HG03342 (cell line): Measurements from ENCODE around the gene MT1B.

Experiments
- ATAC-seq: cut with Tn5 transposase; IDR thresholded peaks from one replicate; pipeline ENCODE4 v1.9.1; 2021; ENCODE audit warnings: mild to moderate bottlenecking, moderate library complexity; ENCODE audit not compliant: unreplicated experiment

MT1B gene

DNA sequence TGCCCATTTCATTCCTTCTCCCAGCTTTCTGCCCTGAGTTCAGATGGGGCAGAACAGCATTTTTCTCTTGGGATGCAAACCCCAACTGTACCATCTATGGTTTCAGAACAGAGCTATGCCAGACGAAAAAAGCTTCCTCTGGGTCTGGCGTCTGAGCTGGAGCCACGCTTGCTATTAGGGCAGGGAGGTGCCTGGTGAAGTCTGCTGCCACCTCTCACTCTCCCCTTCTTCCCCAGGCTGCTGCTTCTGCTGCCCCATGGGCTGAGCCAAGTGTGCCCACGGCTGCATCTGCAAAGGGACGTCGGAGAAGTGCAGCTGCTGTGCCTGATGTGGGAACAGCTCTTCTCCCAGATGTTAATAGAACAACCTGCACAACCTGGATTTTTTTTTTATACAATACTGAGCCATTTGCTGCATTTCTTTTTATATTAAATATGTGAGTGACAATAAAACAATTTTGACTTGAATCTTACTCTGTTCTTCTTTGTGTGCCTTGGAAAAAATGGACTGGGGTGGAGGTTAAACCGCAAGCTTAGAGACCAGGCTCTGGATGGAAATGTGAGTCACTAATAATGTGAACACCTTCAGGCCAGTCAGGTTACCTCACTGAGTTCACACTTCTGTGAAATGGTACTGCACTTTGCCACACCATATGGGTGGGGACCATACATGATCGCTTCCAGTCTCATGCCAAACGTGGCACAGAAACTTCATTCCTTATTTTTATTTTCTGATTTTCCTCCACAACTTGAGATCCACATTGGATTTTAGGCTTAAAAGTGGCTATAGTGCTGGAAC, 14.9 kb upstream of the MT1B start:
- ATAC-seq, result no peak

DNA sequence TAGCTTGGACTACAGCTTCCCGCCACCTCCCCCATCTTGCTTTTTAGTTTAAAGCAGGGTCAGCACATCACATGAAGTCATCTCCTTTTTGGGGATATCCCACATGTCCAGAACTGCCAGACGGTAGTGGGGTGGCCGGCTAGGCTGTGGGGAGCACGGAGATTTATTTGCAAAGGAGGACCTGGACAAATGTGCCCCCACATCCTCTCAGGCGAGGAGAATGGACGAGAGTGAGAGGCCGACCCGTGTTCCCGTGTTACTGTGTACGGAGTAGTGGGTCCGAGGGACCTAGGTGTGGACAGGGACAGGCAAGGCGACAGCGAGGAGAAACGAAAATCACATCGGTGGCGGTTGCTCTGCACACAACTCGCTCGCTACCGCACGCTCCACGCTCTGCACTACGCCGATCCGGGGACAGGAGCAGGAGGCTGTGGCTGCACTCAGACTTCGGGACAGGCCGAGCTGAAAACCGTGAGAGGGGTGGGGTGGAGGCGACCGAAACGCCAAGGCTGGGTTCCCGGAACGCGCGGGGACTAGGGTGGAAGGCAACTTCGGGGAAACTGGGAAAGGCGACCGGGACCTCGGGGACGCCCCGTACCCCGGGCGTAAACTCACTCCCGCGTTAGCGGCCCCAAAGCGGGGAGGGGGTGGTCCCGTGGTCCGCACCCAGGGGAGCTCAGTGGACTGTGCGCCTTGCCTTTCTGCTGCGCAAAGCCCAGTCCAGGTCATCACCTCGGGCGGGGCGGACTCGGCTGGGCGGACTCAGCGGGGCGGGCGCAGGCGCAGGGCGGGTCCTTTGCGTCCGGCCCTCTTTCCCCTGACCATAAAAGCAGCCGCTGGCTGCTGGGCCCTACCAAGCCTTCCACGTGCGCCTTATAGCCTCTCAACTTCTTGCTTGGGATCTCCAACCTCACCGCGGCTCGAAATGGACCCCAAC, 13.6 kb upstream of the MT1B start, which contains the start of gene MT1A:
MT1A (plus strand) TSS at position 853 of the 937 bp plus-strand sequence; CDS start at position 926, 73 bp downstream.
- ATAC-seq, result no peak

DNA sequence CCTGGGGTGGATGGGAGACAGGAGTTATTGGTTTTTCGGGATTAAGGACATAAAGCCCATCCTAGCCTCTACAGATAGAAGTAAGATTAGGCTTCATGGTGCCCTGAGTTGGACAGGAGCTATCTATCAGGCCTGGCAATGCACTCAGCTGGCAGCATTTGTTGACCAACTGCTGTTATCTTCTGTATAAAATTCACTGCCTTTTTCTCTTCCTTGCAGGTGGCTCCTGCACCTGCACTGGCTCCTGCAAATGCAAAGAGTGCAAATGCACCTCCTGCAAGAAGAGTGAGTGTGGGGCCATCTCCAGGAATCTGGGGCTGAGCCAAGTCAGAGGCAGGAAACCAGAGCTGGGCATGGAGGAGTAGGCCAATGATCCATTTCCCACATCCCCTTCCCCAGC, 12.6 kb upstream of the MT1B start:
- no peak for ATAC-seq

DNA sequence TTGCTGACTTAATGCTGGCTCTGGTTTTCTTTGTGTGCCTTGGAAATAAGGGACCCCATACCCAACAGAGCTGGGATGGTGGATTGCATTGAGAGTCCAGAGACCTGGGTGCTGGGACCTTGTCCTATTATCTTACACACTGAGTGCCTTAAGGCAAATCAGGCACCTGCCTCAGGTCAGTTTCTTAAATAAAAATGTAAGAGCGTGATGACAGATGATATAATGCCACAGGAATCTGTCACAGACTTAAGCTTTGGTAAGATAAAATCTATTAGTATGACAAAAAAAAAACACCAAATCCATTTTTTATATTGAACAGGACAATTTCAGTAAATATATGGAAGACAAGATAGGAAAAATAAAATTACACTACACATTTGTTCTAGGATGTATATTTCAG, 11.6 kb upstream of the MT1B start:
- ATAC-seq, result no peak

DNA sequence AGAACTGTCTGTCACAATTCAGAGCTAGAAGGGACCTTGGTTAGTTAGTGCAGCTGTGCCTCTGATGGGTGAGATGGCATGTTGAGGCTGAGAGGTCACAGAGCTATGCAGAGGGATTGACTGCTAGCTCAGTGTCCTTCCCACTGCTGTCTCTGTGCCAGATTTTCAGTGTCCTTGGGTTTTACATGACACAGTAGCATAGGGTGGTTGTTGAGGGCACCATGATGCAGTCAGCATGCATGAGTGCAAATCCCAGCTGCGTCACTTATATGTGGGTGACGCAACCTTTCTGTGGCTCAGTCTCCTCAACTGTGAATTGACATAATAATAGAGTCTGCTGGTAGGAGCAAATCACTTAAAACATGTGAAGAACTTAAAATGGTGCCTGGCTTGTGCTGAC, 10.5 kb upstream of the MT1B start:
- no peak for ATAC-seq

DNA sequence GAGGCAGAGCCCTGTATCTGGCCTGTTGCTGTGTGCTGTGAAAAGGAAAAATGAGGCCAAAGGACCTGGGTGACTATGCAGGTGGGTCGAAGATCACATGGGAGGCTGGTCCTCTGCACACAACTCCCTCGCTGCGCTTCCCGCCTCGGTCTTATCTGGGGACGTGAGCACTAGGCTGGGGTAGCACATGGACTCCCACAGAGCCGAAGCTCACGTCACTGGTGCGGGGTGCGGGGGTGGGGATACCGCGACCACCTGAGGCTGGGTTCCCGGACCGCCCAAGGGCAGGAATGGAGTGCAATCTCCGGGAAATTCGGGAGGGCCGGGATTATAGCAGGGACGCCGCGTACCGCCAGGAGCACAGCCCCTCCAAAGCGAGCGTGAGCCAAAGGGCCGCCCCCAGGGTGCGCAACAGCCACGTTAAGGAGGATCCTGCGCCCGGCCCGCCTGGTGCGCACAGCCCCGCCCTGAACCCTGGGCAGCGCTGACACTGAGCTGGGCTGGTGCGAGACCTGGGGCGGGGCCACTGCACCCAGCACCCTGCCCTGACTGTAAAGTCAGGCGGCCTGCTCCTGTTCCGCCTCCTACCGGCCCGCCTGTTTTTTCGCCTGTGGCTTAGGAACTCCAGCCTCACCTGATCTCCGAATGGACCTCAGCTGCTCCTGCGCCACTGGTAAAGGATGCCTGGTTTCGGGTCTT, 8.5 kb upstream of the MT1B start:
- no peak for ATAC-seq

DNA sequence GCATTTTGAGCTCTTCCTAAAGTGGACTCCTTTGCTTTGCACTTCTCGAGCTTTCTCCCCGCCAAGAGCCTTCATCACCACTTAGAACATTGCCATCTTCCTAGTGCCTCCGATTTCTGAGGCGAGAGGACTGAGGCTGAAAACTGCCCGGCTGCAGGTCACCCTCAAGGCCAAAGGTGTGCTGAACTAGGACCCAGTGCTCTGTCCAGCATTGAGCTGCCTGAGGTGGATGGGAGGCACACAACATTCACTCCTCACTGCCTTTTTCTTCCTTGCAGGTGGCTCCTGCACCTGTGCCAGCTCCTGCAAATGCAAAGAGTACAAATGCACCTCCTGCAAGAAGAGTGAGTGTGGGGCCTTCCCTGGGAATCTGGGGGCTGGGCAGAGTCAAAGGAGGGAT, 7.9 kb upstream of the MT1B start:
- no peak for ATAC-seq

DNA sequence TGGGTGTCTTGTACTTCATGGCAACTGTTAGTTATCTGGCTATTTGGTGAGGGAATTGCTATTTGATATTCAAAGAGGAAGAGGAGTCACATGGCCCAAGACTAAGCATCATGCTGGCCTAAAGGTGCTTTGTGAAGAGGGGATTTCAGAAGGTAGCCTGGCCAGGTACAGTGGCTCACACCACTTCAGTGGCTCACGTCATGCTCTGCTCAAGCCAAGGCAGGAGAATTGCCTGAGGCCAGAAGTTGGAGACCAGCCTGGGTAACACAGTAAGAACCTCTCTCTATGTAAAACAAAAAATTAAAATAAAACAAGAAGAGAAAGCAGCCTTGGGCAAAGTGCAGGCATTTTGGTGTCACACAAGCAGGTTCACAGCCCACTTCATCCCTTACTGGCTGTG, 6.4 kb upstream of the MT1B start:
- ATAC-seq, result no peak

DNA sequence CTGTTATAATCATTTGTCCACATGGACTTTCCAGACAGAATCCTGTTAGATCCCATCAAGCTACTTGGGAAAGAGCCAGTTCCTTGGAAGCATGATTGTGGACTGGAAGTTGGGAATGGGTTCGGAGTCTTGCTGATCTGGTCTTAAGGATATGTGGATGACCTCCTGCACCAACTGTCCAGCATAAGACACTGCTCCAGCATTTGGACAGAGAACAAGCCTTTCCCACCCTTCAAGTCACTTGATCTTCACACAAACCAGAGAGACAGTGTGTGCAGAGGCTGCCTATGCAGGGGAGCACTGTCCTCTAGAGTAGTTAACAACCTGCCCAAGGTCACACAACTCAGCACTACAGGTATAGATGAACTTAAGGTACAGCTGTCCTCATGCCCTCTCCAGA, 5.8 kb upstream of the MT1B start:
- no peak for ATAC-seq

DNA sequence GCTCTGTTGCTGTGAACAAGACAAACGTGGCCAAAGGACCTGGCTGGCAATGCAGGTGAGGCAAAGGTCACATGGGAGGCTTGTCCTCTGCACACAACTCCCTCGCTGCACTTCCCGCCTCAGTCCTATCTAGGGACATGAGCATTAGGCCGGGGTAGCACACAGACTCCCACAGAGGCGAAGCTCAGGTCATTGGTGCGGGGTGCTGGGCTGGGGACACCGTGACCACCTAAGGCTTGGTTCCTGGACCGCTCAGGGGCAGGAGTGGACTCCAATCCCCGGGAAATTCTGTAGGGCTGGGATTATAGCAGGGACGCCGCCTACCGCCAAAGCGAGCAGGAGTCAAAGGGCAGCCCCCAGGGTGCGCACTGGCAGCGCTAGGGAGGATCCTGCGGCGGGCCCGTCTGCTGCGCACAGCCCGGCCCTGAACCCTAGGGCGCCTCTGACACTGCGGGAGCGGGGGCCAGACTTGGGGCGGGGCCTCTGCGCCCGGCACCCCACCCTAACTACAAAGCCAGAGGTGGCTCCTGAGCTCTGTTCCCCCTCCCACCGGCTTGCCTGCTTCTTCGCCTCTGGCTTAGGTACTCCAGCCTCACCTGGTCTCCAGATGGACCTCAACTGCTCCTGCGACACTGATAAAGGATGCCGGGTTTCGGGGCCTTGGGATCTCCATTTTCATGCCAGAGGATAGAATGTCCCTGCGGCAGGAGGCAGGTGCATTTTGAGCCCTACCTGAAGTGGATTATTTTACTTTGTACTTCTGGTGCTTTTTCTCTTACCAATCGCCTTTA, 3.9 kb upstream of the MT1B start:
- ATAC-seq, result no peak

DNA sequence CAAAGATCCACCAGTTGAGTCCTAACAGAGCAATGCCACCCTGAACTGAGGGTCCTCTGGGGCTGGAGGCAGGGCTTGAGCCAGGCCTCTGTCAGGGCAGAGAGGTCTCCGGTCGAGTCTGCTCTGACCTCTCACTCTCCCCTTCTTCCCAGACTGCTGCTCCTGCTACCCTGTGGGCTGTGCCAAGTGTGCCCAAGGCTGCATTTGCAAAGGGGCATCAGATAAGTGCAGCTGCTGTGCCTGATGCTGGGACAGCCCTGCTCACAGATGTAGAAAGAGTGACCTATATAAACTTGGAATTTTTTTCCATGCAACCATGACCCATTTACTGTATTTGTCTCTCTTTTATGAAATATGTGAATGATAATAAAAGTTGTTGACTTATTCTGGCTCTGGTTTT, 2.4 kb upstream of the MT1B start:
- ATAC-seq, result no peak

DNA sequence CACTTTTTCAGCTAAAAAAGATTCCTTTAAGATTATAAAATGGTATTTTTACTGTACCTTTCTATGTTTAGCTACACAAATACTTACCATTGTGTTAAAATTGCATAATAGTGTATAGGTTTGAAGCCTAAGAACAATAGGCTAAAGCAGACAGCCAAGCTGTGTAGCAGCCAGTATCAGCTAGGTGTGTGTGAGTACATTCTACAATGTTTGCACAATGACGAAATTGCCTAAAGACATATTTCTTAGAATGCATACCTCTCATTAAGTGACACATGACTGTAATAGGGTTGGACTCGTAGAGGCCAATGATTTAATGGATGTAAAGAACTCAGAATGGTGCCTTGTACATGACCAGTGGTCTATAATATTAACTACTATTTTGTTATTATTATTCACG, 1.9 kb upstream of the MT1B start:
- no peak for ATAC-seq

DNA sequence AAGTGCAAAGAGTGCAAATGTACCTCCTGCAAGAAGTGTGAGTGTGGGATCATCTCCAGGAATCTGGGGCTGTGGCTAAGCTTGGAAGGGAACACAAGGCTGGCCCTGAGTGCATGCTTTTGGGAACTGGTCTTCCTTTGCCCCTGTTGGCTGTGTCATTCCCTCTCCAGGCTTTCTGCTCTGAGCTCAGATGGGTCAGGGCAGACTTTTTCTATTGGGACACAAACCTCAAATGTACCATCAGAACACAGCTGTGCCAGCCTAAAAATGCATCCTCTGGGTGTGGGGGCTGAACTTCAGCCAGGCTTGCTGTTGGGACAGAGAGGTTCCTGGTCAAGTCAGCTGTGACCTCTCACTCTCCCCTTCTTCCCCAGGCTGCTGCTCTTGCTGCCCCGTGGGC, 914 bp downstream of the MT1B start:
- ATAC-seq, result no peak

DNA sequence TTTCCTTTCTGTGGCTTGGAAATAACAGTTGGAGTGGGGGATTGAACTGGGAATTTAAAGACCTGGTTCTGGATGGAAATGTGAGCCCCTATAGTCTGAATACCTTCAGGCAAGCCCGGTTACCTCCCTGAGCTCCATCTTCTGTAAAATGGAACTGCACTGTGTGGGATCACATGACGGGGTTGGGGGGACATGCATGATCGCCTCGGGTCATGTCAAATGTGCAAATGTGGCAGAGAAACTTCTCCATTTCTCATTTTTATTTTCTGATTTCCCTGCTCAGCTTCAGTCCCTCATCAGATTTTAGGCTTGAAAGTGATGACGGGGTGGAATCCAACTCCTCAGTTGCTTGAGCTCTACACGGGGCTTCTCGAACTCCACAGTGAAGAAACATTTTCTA, 1.5 kb downstream of the MT1B start:
- no peak for ATAC-seq

DNA sequence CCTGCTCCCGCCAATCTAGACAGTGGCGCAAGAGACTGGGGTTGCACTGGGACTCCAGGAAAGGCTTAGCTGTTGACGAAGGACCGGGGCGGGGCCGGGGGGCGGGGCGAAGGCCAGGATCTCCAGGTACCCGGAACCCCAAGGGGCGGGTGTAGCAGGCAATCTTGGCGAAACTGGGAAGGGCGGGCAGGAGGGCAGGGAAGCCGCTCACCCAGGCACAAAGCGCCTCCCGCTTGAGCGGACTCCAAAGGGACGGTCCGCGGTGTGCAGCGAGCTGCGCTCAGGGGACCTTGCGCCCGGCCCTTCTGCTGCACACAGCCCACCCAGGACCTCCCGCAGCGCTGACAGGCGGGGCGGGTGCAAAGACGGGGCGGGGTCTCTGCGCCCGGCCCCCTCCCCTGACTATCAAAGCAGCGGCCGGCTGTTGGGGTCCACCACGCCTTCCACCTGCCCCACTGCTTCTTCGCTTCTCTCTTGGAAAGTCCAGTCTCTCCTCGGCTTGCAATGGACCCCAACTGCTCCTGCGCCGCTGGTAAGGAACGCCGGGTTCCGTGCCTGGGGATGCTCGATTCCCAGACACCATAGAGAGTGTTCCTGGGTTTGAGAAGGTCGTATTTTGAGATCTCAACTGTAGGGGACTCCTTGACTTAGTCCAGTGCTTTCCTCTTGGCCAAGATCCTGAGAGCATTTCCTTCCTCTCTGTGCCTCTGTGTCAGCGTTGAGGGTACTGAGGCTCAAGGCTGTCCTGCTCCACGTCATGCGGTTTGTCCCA, 6.1 kb downstream of the MT1B start, which contains the start of gene MT1F:
MT1F (plus strand) TSS at position 405 of the 772 bp plus-strand sequence; CDS start at position 505, 100 bp downstream.
- ATAC-seq, result peak; percentile 52

DNA sequence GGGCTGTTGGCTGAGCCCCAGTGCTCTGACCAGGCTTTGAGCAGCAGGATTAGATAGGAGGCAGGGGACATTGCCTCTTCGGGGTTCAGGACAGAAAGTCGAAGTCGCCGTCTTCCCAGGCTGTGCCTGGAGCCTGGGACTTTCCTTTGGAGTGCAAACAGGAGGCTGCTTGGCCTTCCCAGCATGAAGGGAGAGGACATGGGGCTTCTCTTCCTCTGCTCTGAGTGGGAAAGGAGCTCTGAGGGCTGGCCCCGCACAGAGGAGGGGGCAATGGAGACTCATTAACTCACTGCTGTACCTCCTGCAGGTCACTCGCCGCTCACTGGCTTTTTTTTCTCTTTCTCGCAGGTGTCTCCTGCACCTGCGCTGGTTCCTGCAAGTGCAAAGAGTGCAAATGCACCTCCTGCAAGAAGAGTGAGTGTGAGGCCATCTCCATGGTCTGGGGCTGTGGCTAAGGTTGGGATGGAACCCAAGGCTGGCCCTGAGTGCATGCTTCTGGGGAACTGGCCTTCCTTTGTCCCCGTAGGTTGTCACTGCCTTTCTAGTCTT, 6.7 kb downstream of the MT1B start:
- no peak for ATAC-seq

DNA sequence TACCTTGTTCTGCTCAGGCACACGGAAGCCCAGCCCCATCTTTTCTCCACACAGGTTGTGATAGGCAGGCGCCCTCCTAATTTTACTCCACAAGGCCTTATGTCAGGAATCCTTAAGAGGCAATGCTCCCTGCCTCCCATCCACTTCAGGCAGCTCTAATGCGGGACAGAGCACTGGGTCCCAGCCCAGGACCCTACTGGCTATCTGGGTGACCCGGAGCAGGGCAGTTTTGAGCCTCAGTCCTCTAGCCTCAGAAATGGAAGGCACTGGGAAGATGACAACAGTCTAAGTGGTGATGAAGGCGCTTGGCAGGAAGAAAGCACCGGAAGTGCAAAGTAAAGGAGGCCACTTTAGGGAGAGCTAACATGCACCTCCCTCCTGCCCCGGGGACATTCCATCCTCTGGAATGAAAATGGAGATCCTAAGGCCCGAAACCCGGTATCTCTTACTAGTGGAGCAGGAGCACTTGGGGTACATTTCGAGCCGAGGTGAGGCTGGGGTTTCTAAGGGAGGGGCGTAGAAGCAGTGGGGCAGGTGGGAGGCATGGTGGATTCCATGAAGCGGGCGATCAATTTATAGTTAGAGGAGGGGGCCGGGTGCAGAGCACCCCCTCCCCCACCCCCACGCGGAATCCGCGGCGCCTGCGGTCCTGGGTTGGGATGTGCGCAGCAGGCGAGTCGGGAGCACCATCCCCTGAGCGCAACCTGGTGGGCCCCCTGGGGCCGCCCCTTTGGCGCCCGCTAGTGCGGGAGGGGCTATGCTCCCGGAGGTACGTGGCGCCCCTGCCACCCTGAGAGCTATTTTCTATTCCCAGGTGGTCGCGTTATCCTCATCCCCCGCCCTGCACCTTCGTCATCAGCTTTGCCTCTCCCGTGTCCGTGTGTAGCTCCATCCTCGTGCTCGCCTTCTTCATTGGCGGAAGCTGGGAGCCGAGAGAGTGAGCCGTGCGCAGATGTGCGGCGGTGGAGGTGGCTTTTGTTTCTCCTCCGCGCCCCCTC, 11.0 kb downstream of the MT1B start:
- no peak for ATAC-seq

DNA sequence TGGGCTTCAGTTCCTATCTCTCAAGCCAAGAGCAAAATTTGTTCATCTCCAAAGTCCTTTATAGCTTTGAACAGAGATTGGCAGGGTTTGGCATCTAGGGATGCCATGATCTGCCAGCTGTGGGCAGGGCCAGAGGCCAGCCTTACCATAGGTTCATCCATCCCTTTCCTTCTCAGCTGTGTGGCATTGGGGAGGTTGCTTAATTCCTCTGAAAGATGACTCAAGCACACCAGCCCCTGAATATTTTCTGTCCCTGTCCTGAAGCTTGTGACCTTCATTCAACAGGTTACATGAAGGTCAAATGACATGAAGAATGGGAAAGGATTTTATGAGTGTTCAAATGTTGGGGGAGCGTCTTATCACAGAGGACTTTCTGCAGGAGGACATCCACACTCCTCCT, 12.8 kb downstream of the MT1B start:
- ATAC-seq, result no peak
